HG02884 (cell line): ENCODE results near the gene PHKG2.

Source experiments
- ATAC-seq: cut with Tn5 transposase; IDR thresholded peaks from one replicate; pipeline ENCODE4 v1.9.1; 2021; ENCODE audit warnings: mild to moderate bottlenecking, moderate library complexity; ENCODE audit not compliant: unreplicated experiment

PHKG2 gene

GRCh38 chr16:30773826-30774225 is 25.6 kb downstream of the PHKG2 start:
- ATAC-seq, result no peak

GRCh38 chr16:30774367-30775130 is 26.3 kb downstream of the PHKG2 start:
- ATAC-seq, result no peak

GRCh38 chr16:30775131-30775391 is 26.8 kb downstream of the PHKG2 start:
- no peak for ATAC-seq

- ATAC-seq, result no peak
These were observed 27.4 kb downstream of the PHKG2 start for GRCh38 chr16:30775392-30776188.

GRCh38 chr16:30777591-30778297 is 29.5 kb downstream of the PHKG2 start:
- ATAC-seq, result no peak

GRCh38 chr16:30778549-30779244 is 30.5 kb downstream of the PHKG2 start:
- ATAC-seq, result no peak

GRCh38 chr16:30779596-30779995 is 31.4 kb downstream of the PHKG2 start:
- ATAC-seq, result no peak

GRCh38 chr16:30780021-30780420 is 31.8 kb downstream of the PHKG2 start:
- ATAC-seq, result no peak

GRCh38 chr16:30780549-30780948 is 32.3 kb downstream of the PHKG2 start:
- no peak for ATAC-seq

- ATAC-seq, result no peak
These were observed 34.5 kb downstream of the PHKG2 start for GRCh38 chr16:30782486-30783279.

GRCh38 chr16:30783280-30784109 is 35.3 kb downstream of the PHKG2 start:
- no peak for ATAC-seq

- ATAC-seq, result no peak
These were observed 36.0 kb downstream of the PHKG2 start for GRCh38 chr16:30784215-30784614.

GRCh38 chr16:30785126-30786106 is 37.2 kb downstream of the PHKG2 start:
- no peak for ATAC-seq

GRCh38 chr16:30786115-30786935 is 38.1 kb downstream of the PHKG2 start:
- ATAC-seq, result no peak

- ATAC-seq, result no peak
These were observed 38.8 kb downstream of the PHKG2 start, which contains the start of gene ZNF629 for GRCh38 chr16:30786936-30787612. Gene ZNF629, minus strand, starts transcription at chr16:30787205. Its CDS starts 2,723 bp downstream, at chr16:30784482.

GRCh38 chr16:30787613-30788378 is 39.6 kb downstream of the PHKG2 start:
- no peak for ATAC-seq
